Activated T-helper 1 cell treated with Interleukin-2 at 50 U/mL for 16 hours (primary cell): Measurements from ENCODE around the gene PDE11A.

Source experiments
- DNase-seq: peaks from one replicate; pipeline ENCODE4 v3.0.0-alpha.2; 2020; ENCODE audit warnings: low read depth

The PDE11A gene

GRCh38 chr2:177758591-177759371 lies 313.8 kb downstream of the PDE11A start:
- no peak for DNase-seq

- DNase-seq = no peak
Observed at GRCh38 chr2:177756336-177756735, 316.2 kb downstream of the PDE11A start.

DNA sequence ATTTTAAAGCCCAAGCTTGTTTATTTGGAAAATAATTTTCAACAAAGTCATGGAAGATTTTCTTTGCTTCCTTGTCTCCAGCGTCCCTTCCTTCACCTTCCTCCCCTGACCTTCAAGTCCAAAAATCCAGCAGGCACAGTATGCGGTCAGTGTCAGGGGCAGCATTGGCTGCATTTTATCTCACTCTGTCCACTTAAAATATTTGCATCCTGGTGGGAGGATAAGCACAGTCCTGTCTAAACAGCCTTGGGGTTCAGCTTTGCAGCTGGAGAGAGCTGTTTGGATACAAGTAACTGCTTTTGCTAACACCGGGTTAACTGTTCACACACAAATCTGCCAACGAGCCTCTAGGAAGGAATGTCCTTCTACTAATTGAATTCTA lies 318.1 kb downstream of the PDE11A start:
- DNase-seq = no peak

DNA sequence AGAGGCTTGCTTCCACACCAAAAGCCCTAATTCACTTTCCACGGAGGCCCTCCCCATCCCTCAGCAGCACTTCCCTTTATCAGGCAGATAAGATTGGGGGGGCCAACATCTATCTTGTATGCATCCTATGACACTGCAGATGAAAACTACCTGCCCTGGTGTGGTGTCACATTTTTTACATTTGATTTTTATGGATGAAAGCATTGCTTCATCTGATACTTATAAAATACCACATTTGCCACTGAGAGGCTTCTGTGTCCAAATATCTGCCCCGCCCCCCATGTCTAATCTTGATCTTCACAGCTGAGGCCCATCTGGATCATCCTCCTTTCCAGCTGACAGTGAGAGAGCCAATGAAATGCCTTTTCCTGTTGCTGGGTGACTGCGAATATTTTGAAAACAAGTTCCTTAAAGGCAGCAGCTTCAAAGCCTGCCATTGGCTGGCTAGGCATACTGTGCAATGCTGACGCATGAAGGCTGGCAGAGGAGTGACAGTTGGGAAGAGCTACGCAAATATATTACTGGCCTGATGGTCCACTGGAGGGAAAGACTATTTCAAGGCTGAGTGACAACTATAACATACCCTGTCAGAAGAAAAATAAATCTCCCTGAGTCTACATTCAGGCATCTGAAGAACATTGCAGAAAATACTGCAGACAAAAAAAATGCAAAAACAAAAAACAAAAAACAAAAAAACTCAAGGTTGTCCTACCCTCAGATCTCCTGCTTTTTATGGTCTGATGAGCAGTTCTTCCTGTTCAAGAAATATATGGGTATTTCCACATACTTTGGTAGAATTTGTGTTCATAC lies 318.7 kb downstream of the PDE11A start:
- no peak for DNase-seq

DNA sequence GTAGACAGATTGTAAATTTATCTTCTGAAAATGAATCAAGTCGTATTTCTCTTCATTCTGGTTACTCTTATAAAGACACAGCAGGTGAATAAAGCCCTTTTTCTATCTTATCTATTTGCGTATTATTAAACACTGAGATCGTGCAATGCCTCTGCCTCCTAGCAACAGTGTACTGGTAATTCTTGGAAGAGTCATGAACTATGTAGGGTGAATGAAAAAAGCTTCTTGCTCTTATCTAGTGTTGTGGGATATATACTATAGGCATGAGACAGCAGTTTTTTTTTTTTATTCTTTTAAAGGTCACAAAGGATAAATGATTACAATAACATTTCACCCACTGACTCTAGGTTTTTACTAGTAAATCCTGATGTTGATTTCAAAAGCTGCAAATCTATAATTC lies 324.2 kb downstream of the PDE11A start:
- DNase-seq = no peak

DNA sequence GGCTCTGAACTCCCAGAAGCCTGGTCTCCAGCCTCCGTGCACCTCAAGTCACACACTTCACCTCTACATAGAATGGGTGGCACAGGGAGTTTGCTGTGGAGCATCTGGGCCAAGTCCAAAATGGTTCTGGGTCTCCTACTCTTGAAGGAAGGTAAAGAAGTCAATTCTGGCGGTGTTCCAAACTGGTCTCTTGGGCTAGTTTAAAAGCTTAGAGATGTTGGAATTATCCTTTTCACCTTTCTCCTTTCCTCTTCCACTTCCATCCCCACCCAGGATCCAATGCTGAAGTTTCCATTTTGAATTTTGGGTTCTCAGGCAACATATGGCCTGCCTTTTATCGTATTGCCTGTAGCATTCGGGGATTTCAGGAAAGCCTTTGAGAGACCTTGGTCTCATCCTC lies 325.2 kb downstream of the PDE11A start:
- DNase-seq = no peak

DNA sequence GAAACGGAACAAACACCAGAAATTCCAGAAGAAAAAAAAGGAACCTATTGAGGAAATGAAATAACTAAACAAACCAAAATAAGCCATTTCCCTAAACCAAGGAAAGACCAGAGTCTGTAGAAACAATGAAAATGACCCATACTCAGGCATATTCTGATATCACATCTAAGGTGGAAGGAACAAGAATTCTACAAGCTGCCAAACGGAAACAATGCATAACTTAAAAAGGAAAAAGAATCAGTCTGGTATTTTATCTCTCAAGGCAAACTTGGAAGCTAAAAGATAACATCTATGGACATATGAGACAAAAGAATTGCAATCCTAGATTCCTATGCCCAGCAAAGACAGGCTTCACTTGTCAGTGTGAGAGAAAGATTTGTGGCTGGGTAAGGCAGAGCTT lies 326.2 kb downstream of the PDE11A start:
- no peak for DNase-seq

DNA sequence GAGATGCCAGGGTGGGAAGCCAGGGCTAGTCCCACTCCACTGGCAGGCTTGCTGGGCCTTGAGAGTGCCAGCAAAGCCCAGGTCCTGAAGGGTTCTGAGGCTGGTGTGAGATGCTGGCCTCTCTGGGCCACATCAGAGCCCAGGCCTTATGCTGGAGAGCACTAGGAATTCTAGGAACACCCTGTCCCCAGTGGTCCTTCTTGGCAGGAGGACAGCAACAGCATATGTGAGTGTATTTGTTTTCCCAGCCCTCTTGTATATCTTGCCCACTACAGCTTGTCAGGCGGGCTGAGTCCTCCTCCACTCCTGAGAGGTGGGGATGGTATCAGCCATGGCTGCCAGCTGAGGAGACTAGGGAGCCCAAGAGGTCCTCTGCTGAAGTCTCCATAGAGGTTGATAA lies 327.0 kb downstream of the PDE11A start:
- DNase-seq = no peak

- no peak for DNase-seq
Observed at GRCh38 chr2:177742851-177743250, 329.7 kb downstream of the PDE11A start.

GRCh38 chr2:177741866-177742265 lies 330.7 kb downstream of the PDE11A start:
- no peak for DNase-seq

GRCh38 chr2:177740700-177741099 lies 331.9 kb downstream of the PDE11A start:
- no peak for DNase-seq

- DNase-seq = no peak
Observed at GRCh38 chr2:177738461-177739235, 333.9 kb downstream of the PDE11A start.

DNA sequence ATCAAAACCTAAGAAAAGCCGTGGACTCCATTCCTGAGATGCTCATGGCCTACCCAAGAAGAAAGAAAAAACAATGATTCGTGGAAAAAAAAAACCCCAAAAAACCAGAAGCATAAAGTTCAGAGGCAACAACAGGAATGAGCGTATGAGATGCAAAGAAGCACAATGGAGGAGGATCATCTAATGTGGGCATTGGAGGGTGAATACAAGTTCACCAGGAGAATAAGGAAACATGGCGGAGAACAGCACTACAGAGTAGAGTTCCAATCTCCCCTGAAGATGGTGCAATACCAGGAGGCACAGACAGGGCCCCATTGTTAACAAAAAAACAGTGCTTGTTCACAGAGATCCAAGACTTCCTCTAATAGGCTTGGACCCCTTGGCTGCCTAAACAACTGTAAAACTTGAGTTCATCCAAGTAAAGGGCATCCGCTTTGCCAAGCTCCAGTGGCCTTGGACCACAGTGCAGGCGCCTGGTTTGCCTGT lies 337.2 kb downstream of the PDE11A start:
- DNase-seq = no peak

DNA sequence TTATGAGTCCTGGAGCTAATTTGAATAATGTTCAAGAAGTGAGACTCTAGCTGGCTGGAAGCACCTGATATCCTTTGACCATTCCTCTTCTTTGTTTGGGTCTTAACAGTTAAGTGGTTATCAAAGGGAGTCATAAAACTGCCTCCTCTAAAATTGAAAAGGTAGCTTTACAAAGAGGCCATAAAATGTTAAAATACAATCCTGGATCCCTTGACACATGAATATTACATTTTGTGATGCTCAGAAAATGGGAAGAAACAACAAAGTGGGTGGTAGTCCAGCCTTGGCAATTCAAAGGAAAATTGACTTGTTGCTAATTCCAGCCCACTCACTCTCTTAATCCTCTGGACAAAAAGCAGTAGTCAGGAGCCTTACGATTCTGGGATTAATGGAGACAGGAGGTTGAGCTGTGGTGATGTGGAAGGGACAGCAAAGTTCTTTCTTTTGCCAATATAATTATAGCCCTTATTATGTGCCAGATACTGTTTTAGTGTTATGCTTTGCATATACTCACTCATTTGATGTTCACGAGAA lies 339.2 kb downstream of the PDE11A start:
- DNase-seq = no peak

- DNase-seq = no peak
Observed at GRCh38 chr2:177731384-177731783, 341.2 kb downstream of the PDE11A start.

GRCh38 chr2:177730792-177731191 lies 341.8 kb downstream of the PDE11A start:
- DNase-seq = no peak

- no peak for DNase-seq
Observed at GRCh38 chr2:177730363-177730762, 342.2 kb downstream of the PDE11A start.

DNA sequence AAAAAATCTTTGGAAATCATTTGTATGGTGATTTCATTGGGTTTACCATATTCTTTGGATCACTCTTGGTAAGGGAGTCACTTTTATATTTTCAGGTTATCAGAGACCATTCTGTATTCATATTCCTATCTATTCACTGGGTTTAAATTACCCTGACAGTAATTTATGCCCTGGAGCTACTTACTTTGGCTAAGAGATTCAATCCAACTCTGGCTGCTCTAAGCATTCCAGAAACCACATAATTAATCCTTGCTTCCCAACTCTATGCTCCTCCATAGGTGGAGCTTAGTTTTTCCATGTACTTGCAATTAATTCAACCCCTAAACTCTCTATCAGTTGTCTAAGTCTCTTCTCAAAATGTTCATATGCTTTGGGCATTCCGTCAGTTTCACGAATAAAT lies 343.7 kb downstream of the PDE11A start:
- DNase-seq = no peak

DNA sequence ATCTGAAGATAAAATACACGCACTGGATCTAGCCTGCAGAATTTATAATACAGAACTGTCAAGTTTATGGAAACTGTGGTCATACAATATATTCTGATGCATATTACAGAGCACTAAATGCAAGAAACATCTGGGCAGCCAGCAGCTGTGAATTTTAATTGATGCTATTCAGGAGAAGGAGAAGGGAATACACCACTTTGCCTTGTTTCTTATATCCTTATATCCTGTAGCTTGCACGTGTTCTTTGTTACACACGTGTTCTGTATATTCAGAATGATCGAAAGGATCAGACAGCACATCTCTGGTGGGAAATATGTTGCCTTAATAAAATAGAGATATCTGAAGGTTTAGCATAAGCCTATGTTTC lies 344.2 kb downstream of the PDE11A start:
- DNase-seq = no peak

DNA sequence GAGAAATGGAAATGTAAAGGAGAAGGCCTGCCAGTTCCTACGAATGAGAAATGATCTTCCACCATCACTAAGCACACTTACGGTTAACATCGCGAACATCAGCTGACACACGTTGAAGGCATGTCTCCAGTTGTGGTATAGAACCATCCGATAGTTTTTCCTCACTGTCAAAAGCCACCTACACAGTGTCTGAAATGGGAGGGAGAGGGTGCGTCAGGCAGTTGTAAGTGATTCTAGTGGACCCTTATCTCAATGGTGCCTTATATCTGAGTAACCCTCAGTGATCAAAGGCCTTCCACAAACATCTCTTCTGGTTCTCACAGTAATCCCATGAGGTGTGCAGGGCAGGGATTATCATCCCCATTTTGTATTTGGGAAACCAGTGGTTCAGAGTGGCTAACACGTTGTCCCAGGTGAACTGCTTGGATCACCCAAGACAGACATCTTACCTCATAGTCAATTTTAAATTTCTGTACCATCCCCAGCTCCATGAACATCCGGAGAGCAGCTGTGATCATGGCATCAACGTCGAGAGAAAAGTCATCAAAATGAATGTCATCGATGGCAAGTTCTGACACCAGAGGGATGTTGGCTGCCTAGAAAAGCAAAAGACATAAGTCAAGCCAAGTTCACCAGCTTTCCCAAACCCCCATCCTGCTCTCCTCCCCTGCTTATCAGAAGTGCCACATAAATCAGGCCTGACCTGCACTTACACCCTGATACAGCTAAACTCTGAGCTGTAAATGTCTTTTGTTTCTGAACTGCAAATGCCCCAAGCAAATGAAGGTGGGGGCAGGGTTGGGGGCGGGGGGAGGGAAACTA lies 344.8 kb downstream of the PDE11A start:
- no peak for DNase-seq

DNA sequence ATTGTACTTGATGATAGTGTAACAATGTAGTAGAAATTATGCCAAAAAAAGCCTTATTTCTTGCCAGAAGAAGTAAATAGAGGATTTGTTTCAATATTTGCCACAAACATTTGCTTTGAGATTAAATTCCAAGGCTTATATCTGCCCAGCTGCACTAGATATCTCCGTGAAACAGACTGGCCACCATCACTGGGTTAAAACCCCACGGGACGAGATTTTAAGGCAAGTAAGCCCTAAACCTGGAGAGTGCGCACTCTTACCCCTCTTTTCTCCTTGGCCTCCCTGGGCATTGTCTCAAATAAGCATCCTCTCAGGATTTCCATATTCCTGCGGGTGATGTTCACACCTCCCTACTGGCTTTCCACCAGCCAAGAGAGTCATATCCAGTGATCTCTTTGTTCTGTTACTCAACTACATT lies 345.6 kb downstream of the PDE11A start:
- DNase-seq = no peak
